ENCODE results near the gene KIAA1614.
"Not testable (repeated sequence)": the region's sequence is repeated elsewhere in the genome, so short reads cannot be mapped to it uniquely, and the experiment has no call there.

The KIAA1614 gene

GRCh38 chr1:180946541-180947498 is 34.1 kb downstream of the KIAA1614 start:
- DNase-seq = peak; percentile 37

- no peak for DNase-seq
Observed at GRCh38 chr1:180947499-180947885, 34.8 kb downstream of the KIAA1614 start.

- no peak for DNase-seq
Observed at GRCh38 chr1:180947901-180948640, 35.4 kb downstream of the KIAA1614 start.

- no peak for DNase-seq
Observed at GRCh38 chr1:180948641-180949615, 36.2 kb downstream of the KIAA1614 start.

GRCh38 chr1:180949616-180950000 is 36.9 kb downstream of the KIAA1614 start:
- DNase-seq = no peak

- no peak for DNase-seq
Observed at GRCh38 chr1:180950321-180950720, 37.6 kb downstream of the KIAA1614 start.

GRCh38 chr1:180951186-180951745 is 38.6 kb downstream of the KIAA1614 start:
- no peak for DNase-seq

- no peak for DNase-seq
Observed at GRCh38 chr1:180951836-180952656, 39.3 kb downstream of the KIAA1614 start.

GRCh38 chr1:180952657-180953013 is 39.9 kb downstream of the KIAA1614 start:
- DNase-seq = no peak

GRCh38 chr1:180953291-180954004 is 40.8 kb downstream of the KIAA1614 start:
- no peak for DNase-seq

GRCh38 chr1:180954005-180954800 is 41.5 kb downstream of the KIAA1614 start:
- DNase-seq = no peak

- DNase-seq = no peak
Observed at GRCh38 chr1:180954801-180955165, 42.1 kb downstream of the KIAA1614 start.

GRCh38 chr1:180956028-180956640 is 43.4 kb downstream of the KIAA1614 start:
- DNase-seq = no peak

- DNase-seq = not testable (repeated sequence)
Observed at GRCh38 chr1:180959620-180960019, 46.9 kb downstream of the KIAA1614 start.

- no peak for DNase-seq
Observed at GRCh38 chr1:180961622-180962021, 48.9 kb downstream of the KIAA1614 start.

- no peak for DNase-seq
Observed at GRCh38 chr1:180962178-180962577, 49.5 kb downstream of the KIAA1614 start.

- DNase-seq = no peak
Observed at GRCh38 chr1:180964056-180964455, 51.4 kb downstream of the KIAA1614 start.

GRCh38 chr1:180964595-180964994 is 51.9 kb downstream of the KIAA1614 start:
- DNase-seq = no peak

- no peak for DNase-seq
Observed at GRCh38 chr1:180966312-180966711, 53.6 kb downstream of the KIAA1614 start.

Measured in NCI-H82 (cell line).